GM19238 (cell line): Measurements from ENCODE around the gene PLCD4.

Source experiments
- DNase-seq: peaks from one replicate; pipeline ENCODE4 v3.0.0; 2011; ENCODE audit warnings: low spot score; ENCODE audit not compliant: insufficient read length

The PLCD4 gene

DNA sequence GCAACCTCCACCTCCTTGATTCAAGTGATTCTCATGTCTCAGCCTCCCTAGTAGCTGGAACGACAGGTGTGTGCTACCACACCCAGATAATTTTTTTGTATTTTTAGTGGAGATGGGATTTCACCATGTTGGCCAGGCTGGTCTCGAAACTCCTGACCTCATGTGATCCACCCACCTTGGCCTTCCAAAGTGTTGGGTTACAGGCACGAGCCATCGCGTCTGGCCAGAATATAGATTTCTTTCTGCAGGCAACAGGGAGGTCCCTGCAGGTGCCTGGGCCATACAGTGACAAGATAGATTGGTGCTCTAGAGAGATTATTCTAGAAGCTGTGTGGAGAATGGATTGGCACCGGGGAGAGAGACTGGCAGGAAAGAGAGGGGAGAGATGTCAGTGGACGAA is 13.3 kb downstream of the PLCD4 start:
- DNase-seq = no peak

DNA sequence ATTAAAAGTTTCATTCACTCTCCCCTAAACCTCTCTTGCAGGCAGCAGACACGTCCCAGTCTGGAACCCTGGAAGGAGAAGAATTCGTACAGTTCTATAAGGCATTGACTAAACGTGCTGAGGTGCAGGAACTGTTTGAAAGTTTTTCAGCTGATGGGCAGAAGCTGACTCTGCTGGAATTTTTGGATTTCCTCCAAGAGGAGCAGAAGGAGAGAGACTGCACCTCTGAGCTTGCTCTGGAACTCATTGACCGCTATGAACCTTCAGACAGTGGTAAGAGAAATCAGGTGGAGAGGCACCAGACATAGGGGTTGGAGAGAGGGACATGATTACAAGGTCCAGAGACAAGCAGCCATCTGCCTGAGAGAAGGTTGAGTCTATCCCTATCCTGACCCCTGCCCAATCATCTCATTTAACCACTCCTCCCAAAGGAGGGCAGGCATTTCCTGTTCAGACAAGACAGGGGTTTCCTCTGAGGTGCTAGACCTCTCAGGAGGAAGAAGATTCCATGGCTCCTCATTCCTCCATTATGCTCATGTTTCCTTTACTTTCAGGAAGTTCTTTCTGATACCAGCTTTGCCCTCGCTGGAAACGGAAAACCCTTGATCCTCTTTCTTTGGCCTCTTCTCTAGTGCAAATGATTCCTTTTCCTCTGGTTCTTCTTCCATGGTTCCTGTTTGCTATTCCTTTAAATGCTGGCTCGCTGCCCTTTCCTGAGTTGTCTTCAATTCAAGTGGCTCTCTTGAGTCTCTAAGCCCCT is 15.1 kb downstream of the PLCD4 start:
- no peak for DNase-seq

GRCh38 chr2:218623366-218623705 is 15.6 kb downstream of the PLCD4 start:
- DNase-seq = no peak

DNA sequence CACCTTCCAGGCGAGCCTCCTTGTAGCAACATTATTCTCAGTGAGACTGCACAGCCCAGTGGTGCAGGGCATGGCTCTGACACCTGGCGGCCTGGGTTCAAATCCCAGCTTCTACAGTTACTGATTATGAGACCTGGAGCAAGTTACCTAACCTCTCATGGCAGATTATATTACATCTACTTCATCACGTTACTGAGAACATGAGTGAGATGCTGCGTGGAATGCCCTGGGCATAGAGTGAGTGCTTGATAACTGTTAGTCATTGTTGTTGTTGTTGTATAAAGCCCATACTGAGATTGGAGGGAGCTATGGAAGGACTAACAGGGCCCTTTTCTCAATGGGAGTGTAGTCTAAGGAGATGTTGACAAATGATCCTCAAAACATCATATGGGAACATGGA is 18.7 kb downstream of the PLCD4 start:
- no peak for DNase-seq

DNA sequence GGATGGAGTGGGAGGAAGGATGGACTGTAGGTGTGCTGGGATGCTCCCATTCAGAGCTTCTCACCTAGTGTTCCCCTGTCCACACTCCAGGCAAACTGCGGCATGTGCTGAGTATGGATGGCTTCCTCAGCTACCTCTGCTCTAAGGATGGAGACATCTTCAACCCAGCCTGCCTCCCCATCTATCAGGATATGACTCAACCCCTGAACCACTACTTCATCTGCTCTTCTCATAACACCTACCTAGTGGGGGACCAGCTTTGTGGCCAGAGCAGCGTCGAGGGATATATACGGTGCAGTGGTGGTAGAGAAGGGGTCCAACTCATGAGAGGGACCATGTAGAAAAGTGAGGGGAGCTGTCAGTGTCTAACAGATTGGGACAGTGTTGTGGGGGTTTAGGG is 20.2 kb downstream of the PLCD4 start:
- DNase-seq = no peak

DNA sequence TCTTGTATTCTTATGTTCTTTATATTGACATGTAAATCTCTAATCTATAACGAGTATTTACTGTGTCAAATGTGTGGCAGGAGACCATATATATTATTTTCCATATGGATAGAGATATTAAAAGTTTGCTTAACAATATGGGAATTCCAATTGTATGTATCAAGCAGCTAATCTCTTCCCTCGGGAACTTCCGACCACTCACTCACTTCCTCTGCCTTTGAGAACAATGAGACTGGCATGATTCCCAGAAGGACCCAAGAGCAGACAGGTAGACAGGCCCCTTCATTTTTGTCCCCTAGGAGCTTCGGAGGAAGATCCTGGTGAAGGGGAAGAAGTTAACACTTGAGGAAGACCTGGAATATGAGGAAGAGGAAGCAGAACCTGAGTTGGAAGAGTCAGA is 24.1 kb downstream of the PLCD4 start:
- DNase-seq = no peak

DNA sequence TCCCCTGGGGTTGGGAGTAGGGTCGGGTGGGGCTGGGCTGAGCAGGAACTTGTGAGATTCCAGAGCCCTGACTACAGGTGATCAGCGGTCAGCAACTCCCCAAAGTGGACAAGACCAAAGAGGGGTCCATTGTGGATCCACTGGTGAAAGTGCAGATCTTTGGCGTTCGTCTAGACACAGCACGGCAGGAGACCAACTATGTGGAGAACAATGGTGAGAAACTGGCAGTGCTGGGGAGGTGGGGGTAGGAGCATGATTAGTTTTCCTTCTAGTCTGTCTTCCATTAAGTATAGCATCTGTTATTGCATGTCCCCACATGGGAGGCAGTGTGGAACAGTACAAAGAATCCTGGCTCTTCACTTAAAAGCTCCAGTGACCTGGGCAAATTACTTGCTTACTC is 28.0 kb downstream of the PLCD4 start:
- no peak for DNase-seq

GRCh38 chr2:218638372-218638771 is 30.7 kb downstream of the PLCD4 start:
- no peak for DNase-seq

- no peak for DNase-seq
Observed at GRCh38 chr2:218642121-218642656, 34.5 kb downstream of the PLCD4 start.

GRCh38 chr2:218642786-218643185 is 35.1 kb downstream of the PLCD4 start:
- no peak for DNase-seq

GRCh38 chr2:218643751-218644310 is 36.1 kb downstream of the PLCD4 start:
- DNase-seq = no peak

- DNase-seq = no peak
Observed at GRCh38 chr2:218644721-218645120, 37.0 kb downstream of the PLCD4 start.

- DNase-seq = no peak
Observed at GRCh38 chr2:218645126-218645525, 37.4 kb downstream of the PLCD4 start.

- peak; percentile 30 for DNase-seq
Observed at GRCh38 chr2:218648088-218648786, 40.5 kb downstream of the PLCD4 start.

DNA sequence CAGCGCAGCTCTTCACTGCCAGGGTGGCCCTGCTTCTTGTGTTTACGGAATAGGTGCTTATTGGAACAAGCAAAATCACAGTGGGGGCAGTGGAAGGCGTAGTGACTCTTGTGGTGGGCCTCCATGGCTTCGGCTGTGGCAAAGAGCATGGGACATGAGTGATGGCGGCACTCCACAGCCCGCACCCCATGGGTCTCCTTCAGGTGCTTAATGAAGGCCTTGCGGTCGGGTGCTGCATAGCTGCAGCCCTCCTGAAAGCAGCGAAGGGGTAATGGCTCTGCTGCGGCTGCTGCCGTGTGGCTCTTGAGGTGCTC is 41.0 kb downstream of the PLCD4 start:
- DNase-seq = no peak

- DNase-seq = no peak
Observed at GRCh38 chr2:218655751-218656150, 48.1 kb downstream of the PLCD4 start.

GRCh38 chr2:218658671-218659257 is 51.1 kb downstream of the PLCD4 start:
- peak; percentile 43 for DNase-seq

- DNase-seq = peak; percentile 92
Observed at GRCh38 chr2:218659258-218659987, 51.7 kb downstream of the PLCD4 start, which contains the start of the genes BCS1L and ZNF142. BCS1L (plus strand) TSS chr2:218659683; CDS start chr2:218660988, 1,305 bp downstream. ZNF142 (minus strand) TSS chr2:218659623; CDS start chr2:218656429, 3,194 bp downstream.

GRCh38 chr2:218659988-218660358 is 52.3 kb downstream of the PLCD4 start:
- no peak for DNase-seq

DNA sequence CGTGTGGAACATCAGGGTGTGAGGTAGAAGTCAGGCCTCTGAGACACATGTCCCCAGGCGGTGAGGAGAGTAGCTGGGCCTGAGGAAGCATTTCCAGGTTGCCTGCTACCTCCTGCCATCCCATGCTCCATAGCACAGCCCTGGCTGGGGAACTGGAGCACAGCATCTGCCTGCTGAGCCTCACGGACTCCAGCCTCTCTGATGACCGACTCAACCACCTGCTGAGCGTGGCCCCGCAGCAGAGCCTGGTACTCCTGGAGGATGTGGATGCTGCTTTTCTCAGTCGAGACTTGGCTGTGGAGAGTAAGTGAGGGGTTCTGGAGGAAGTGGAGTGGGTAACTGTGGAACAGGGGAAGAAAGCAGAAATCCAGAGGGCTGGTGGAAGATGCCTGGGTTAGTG is 54.7 kb downstream of the PLCD4 start:
- no peak for DNase-seq

GRCh38 chr2:218662827-218663226 is 55.1 kb downstream of the PLCD4 start:
- no peak for DNase-seq
